Frontal cortex (tissue), 1 donor: Measurements from ENCODE around the gene SFRP4. TPM values are rescaled to one million over a fixed set of nuclear protein-coding genes. Genes with fewer than 3 reads are reported as not detected.

ENCODE experiments used
- total RNA-seq: library from RNA; depleted of rRNA; stranded (reverse); fragments of >200 nt; gene quantifications from one replicate; pipeline ENCODE4 v1.2.3, GENCODE V29; 2014

Gene SFRP4
- total RNA-seq, 1 donor from 2014 or later, result 1.2 TPM

Other genes with a start within 250 kb of the SFRP4 start
- not detected for gene GPR141, start 233.1 kb downstream of the SFRP4 start, total RNA-seq
- not detected for gene NME8, start 68.2 kb downstream of the SFRP4 start, total RNA-seq
- gene EPDR1, start 3.8 kb upstream of the SFRP4 start, total RNA-seq, result 20.0 TPM